Measurements from ENCODE around the gene LRRC43.

- TF ChIP-seq CTCF (IDR thresholded peaks at IDR 0.05; ENCODE audit: poor library complexity, severe bottlenecking), result no peak
- TF ChIP-seq EZH2 (IDR thresholded peaks at IDR 0.05; ENCODE audit: borderline replicate concordance, insufficient read depth, low read length, poor library complexity, severe bottlenecking), result no peak
- no peak for TF ChIP-seq MXI1 (conservative IDR thresholded peaks at IDR 0.05; ENCODE audit: poor library complexity, severe bottlenecking)
- no peak for TF ChIP-seq REST (IDR thresholded peaks at IDR 0.05; ENCODE audit: borderline replicate concordance)
- TF ChIP-seq POLR2AphosphoS5 (IDR thresholded peaks at IDR 0.05), result no peak
- TF ChIP-seq TAF1 (IDR thresholded peaks at IDR 0.05; ENCODE audit: low read depth), result no peak
Observed at GRCh38 chr12:122216445-122216844, 33.5 kb downstream of the LRRC43 start.

Measured in neural cell (in vitro differentiated cells).